ENCODE data around the gene PLA1A.

The PLA1A gene

DNA sequence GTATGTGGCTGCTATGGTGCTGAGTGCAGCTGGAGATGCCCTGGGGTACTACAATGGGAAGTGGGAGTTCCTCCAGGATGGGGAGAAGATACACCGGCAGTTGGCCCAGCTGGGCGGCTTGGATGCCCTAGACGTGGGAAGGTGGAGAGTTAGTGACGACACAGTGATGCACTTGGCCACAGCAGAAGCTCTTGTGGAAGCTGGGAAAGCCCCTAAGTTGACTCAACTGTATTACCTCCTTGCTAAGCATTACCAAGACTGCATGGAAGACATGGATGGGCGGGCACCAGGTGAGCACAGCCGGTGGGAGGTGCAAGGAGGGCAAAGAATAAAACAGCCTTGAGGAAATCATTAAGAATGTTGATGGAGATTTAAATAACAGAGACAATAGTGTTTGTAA lies 15.5 kb upstream of the PLA1A start:
- Histone ChIP-seq H3K27me3 (ENCODE audit: insufficient read depth, low read depth, severe bottlenecking) (no peaks in the 10 kb centered on the region), H3K4me3 (ENCODE audit: low read depth, low read length) (no peak overlapping the region), H3K36me3 (no peaks in the 10 kb centered on the region), H3K9me3 (ENCODE audit: severe bottlenecking) (no peaks in the 10 kb centered on the region), H3K27ac (no peak overlapping the region)
- DNase-seq: no peak
- TF ChIP-seq, protein P1, sequence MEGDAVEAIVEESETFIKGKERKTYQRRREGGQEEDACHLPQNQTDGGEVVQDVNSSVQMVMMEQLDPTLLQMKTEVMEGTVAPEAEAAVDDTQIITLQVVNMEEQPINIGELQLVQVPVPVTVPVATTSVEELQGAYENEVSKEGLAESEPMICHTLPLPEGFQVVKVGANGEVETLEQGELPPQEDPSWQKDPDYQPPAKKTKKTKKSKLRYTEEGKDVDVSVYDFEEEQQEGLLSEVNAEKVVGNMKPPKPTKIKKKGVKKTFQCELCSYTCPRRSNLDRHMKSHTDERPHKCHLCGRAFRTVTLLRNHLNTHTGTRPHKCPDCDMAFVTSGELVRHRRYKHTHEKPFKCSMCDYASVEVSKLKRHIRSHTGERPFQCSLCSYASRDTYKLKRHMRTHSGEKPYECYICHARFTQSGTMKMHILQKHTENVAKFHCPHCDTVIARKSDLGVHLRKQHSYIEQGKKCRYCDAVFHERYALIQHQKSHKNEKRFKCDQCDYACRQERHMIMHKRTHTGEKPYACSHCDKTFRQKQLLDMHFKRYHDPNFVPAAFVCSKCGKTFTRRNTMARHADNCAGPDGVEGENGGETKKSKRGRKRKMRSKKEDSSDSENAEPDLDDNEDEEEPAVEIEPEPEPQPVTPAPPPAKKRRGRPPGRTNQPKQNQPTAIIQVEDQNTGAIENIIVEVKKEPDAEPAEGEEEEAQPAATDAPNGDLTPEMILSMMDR (IDR thresholded peaks at IDR 0.05; ENCODE audit: low read depth, low read length): no peak

DNA sequence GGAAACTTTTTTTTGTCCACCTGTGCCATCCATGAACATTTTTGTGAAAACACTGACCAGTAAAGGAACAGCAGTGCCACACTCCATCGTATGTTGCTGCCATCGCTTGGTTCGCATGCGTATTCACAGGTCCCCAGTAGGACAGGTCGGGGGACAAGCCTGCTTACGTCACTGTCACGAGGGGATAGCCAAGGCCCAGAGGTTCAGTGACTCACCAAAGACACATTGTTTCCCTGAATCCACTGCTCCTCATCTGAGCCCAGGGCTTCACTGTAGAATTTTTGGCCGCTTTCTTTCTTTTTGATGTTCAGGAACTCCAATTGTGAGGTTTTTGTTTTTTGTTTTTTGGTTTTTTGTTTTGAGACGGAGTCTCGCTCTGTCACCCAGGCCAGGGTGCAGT lies 12.5 kb upstream of the PLA1A start:
- DNase-seq: no peak
- H3K27ac ChIP-seq: no peak overlapping the region
- no peaks in the 10 kb centered on the region for H3K27me3 ChIP-seq (ENCODE audit: insufficient read depth, low read depth, severe bottlenecking)
- H3K36me3 ChIP-seq: no peaks in the 10 kb centered on the region
- no peaks in the 10 kb centered on the region for H3K9me3 ChIP-seq (ENCODE audit: severe bottlenecking)
- no peak overlapping the region for H3K4me3 ChIP-seq (ENCODE audit: low read depth, low read length)
- TF ChIP-seq, protein P1 (IDR thresholded peaks at IDR 0.05; ENCODE audit: low read depth, low read length): no peak

DNA sequence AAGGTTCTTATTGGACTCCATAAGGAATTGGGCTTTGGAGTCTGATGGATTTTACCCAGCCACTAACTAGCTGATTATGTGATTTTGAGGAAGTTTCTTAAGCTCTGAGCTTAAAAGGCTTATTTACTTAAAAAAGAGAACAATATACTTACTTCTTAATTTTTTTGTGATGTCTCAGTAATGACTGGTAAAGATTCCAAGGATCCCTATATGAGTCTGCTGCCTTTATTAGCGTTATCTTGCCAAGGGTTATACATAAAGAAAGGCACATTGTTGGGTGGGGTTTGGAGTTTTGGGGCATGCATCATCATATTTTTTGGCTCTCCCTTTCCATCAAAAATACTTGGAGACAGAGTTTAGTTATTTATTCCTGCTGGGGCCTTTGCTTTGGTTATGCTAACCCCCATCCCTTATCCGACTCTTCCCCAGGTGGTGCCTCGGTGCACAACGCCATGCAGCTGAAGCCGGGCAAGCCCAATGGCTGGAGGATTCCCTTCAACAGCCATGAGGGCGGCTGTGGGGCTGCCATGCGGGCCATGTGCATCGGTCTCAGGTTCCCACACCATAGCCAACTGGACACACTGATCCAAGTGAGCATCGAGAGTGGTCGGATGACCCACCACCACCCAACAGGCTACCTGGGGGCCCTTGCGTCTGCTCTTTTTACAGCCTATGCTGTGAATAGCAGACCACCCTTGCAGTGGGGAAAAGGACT lies 11.7 kb upstream of the PLA1A start:
- Histone ChIP-seq H3K36me3 (no peaks in the 10 kb centered on the region), H3K9me3 (ENCODE audit: severe bottlenecking) (no peaks in the 10 kb centered on the region), H3K4me3 (ENCODE audit: low read depth, low read length) (no peak overlapping the region), H3K27ac (no peak overlapping the region), H3K27me3 (ENCODE audit: insufficient read depth, low read depth, severe bottlenecking) (no peaks in the 10 kb centered on the region)
- DNase-seq: no peak
- TF ChIP-seq, protein P1 (IDR thresholded peaks at IDR 0.05; ENCODE audit: low read depth, low read length): no peak

- no peaks in the 10 kb centered on the region for H3K27me3 ChIP-seq (ENCODE audit: insufficient read depth, low read depth, severe bottlenecking)
- H3K9me3 ChIP-seq (ENCODE audit: severe bottlenecking): no peaks in the 10 kb centered on the region
- no peak for DNase-seq
- TF ChIP-seq, protein P1 (IDR thresholded peaks at IDR 0.05; ENCODE audit: low read depth, low read length): no peak
- no peaks in the 10 kb centered on the region for H3K36me3 ChIP-seq
- no peak overlapping the region for H3K27ac ChIP-seq
- no peak overlapping the region for H3K4me3 ChIP-seq (ENCODE audit: low read depth, low read length)
Observed at GRCh38 chr3:119586733-119587172, 10.9 kb upstream of the PLA1A start.

GRCh38 chr3:119588112-119588511 lies 9.6 kb upstream of the PLA1A start:
- Histone ChIP-seq H3K27ac (no peak overlapping the region), H3K4me3 (ENCODE audit: low read depth, low read length) (no peak overlapping the region), H3K27me3 (ENCODE audit: insufficient read depth, low read depth, severe bottlenecking) (no peaks in the 10 kb centered on the region), H3K9me3 (ENCODE audit: severe bottlenecking) (no peaks in the 10 kb centered on the region), H3K36me3 (no peaks in the 10 kb centered on the region)
- TF ChIP-seq, protein P1 (IDR thresholded peaks at IDR 0.05; ENCODE audit: low read depth, low read length): no peak
- DNase-seq: no peak
